Breast epithelium (tissue), 4 donors: Measurements from ENCODE around the gene ANAPC2. TPM values are rescaled to one million over a fixed set of nuclear protein-coding genes. Genes with fewer than 3 reads are reported as not detected.

Experiments
- DNase-seq, 2 donors: peaks; one replicate each; pipeline ENCODE4 v3.0.0-alpha.2; 2019; ENCODE audit warnings: low spot score in 2 of 2
- H3K27ac ChIP-seq, 2 donors: fragments of 200-600 bp; sonication (generic) in 1 of 2; one replicate each; pipeline ENCODE4 v1.5.1; 2016 to 2019; ENCODE audit warnings: mild to moderate bottlenecking in 1 of 2
- H3K27me3 ChIP-seq, 2 donors: fragments of 200-600 bp; sonication (generic) in 1 of 2; one replicate each; pipeline versions ENCODE4 v1.5.1 to v1.6.0; 2017 to 2019; ENCODE audit warnings: control low read depth in 1 of 2, mild to moderate bottlenecking in 1 of 2
- H3K36me3 ChIP-seq: fragments of 200-600 bp; one replicate; pipeline ENCODE4 v1.5.1; 2019
- H3K4me1 ChIP-seq, 2 donors: fragments of 200-600 bp; sonication (generic); one replicate each; pipeline ENCODE4 v1.5.1; 2016 to 2019; ENCODE audit warnings: control low read depth in 1 of 2
- H3K4me3 ChIP-seq, 3 donors: fragments of 200-600 bp; sonication (generic); 1 replicate in 2 of 3; 2 replicates in 1 of 3; pipeline ENCODE4 v1.5.1; 2016 to 2019; ENCODE audit warnings: mild to moderate bottlenecking in 3 of 3, moderate library complexity in 2 of 3
- H3K9me3 ChIP-seq, 2 donors: fragments of 200-600 bp; sonication (generic) in 1 of 2; one replicate each; pipeline ENCODE4 v1.5.1; 2016 to 2019; ENCODE audit warnings: control low read depth in 1 of 2
- POLR2A ChIP-seq: fragments of 450-650 bp; IDR thresholded peaks from one replicate; pipeline ENCODE4 v1.6.1; 2016; ENCODE audit warnings: antibody characterized with exemption, mild to moderate bottlenecking, moderate library complexity
- POLR2AphosphoS5 ChIP-seq, 3 donors: sonication (generic); formaldehyde crosslinking; IDR thresholded peaks; one replicate each; pipeline ENCODE4 v1.6.1; 2017; ENCODE audit warnings: antibody characterized with exemption in 3 of 3
- intact Hi-C: fragments of 100-400 bp; cut with DNase I; formaldehyde crosslinking; loops from one replicate; pipeline ENCODE4 v1.15.1; 2023; ENCODE audit warnings: low total_unique reads
- total RNA-seq, 3 donors: library from RNA; depleted of rRNA; stranded (reverse); fragments of >200 nt; gene quantifications; one replicate each; pipeline ENCODE4 v1.1.0, GENCODE V29; 2016
- TF ChIP-seq, protein P1 (sequence below), 3 donors: fragments of 450-650 bp; IDR thresholded peaks; one replicate each; pipeline ENCODE4 v1.5.1; 2016 to 2017; ENCODE audit warnings: antibody characterized with exemption in 3 of 3, mild to moderate bottlenecking in 3 of 3, moderate library complexity in 3 of 3

Gene ANAPC2
- total RNA-seq, 3 donors from 2014 or later: 32.0 to 35.7 (median 32.9) TPM

DNA sequence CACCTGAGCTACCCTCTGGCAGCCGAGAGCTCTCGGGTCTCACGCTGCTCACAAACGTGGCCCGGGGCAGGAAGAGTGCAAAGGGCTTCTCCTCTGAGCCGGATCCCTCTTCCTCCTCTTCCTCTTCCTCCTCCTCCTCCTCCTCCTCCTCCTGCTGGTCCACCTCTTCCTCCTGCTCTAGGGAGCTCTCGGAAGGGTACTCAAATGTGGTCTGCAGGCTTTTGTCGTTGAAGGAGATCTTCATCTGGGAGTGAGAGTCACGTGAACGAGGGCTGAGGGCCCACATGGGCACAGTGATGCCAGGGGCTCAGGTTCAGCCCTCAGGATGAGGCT, 4.1 kb upstream of the ANAPC2 start:
- no peak for DNase-seq
- H3K4me1 ChIP-seq: peaks cover 18 to 33% of the 10 kb centered on the region in 2 donors
- TF ChIP-seq, protein P1, sequence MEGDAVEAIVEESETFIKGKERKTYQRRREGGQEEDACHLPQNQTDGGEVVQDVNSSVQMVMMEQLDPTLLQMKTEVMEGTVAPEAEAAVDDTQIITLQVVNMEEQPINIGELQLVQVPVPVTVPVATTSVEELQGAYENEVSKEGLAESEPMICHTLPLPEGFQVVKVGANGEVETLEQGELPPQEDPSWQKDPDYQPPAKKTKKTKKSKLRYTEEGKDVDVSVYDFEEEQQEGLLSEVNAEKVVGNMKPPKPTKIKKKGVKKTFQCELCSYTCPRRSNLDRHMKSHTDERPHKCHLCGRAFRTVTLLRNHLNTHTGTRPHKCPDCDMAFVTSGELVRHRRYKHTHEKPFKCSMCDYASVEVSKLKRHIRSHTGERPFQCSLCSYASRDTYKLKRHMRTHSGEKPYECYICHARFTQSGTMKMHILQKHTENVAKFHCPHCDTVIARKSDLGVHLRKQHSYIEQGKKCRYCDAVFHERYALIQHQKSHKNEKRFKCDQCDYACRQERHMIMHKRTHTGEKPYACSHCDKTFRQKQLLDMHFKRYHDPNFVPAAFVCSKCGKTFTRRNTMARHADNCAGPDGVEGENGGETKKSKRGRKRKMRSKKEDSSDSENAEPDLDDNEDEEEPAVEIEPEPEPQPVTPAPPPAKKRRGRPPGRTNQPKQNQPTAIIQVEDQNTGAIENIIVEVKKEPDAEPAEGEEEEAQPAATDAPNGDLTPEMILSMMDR (IDR thresholded peaks at IDR 0.05): no peak
- TF ChIP-seq POLR2A (no peak), POLR2AphosphoS5 (IDR thresholded peaks at IDR 0.05) (no peak)
- no peak overlapping the region for H3K4me3 ChIP-seq
- no peaks in the 10 kb centered on the region for H3K9me3 ChIP-seq
- no peaks in the 10 kb centered on the region for H3K27me3 ChIP-seq
- no peak overlapping the region for H3K27ac ChIP-seq
- H3K36me3 ChIP-seq: no peaks in the 10 kb centered on the region
- intact Hi-C loops: no loop called here

DNA sequence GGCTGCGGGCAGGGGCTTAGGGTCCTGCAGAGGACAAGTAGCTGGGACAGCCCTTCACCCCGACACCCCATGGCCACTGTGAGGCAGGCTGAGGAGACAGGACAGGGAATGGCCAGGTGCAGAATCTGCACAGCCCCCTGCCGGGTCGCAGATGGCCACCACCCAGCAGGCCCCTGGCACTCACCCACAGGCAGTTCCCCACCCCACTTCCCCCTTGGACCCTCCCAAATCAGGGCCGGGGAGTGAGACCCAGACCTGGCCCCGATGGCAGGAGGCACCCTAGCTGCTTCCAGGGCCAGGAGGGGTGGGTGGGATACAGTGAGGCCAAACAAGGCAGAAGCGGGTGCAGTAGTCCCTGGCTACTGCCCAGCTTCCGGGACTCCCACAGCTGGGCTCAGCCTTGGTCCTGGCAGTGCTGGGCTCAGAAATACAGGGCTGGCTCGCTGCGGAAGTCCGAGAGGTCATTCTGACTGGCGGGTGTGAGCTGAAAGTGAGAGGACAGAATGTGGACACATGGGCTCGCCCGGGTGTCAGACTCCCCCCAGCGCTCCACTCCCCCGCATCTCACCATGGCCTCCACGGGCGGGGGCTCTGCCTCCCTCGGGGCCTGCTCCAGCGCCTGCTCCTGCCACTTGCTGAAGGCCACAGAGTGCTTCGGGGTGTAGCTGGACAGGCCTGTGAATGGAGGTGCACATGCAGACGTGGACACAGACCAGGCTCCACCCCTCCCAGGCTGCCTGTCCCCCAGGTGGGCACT, 3.5 kb upstream of the ANAPC2 start:
- intact Hi-C loops: no loop called here
- no peaks in the 10 kb centered on the region for H3K9me3 ChIP-seq
- H3K27ac ChIP-seq: no peak overlapping the region
- TF ChIP-seq, protein P1 (IDR thresholded peaks at IDR 0.05): no peak
- TF ChIP-seq POLR2A (no peak), POLR2AphosphoS5 (IDR thresholded peaks at IDR 0.05) (no peak)
- no peaks in the 10 kb centered on the region for H3K36me3 ChIP-seq
- DNase-seq: no peak
- peaks cover 23 to 37% of the 10 kb centered on the region in 2 donors for H3K4me1 ChIP-seq
- H3K27me3 ChIP-seq: no peaks in the 10 kb centered on the region
- no peak overlapping the region for H3K4me3 ChIP-seq

DNA sequence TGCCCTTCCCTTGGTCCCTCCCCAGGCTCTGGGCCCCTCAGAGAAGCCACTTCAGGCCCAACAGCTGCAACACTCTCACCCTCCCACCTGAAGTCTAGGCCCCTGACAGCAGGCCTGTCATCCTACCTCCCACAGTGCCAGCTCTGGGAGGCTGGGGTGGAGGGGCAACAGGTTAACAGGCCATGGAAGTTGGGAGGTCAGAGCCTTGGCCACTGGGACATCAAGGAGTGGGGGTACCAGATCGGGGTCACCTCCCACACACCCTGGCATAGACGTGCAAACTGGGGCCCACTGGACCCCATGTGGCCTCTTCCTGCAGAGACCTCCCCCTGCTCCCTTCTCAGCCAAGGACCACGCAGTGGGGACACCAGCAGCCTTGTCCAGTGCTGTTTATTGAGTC, 2.9 kb upstream of the ANAPC2 start:
- no peak overlapping the region for H3K4me3 ChIP-seq
- TF ChIP-seq POLR2A (no peak), POLR2AphosphoS5 (IDR thresholded peaks at IDR 0.05) (no peak)
- TF ChIP-seq, protein P1 (IDR thresholded peaks at IDR 0.05): no peak
- H3K27me3 ChIP-seq: no peaks in the 10 kb centered on the region
- H3K9me3 ChIP-seq: no peaks in the 10 kb centered on the region
- no peak for DNase-seq
- no peaks in the 10 kb centered on the region for H3K36me3 ChIP-seq
- intact Hi-C loops: no loop called here
- H3K4me1 ChIP-seq: peaks cover 27 to 43% of the 10 kb centered on the region in 2 donors
- no peak overlapping the region for H3K27ac ChIP-seq

DNA sequence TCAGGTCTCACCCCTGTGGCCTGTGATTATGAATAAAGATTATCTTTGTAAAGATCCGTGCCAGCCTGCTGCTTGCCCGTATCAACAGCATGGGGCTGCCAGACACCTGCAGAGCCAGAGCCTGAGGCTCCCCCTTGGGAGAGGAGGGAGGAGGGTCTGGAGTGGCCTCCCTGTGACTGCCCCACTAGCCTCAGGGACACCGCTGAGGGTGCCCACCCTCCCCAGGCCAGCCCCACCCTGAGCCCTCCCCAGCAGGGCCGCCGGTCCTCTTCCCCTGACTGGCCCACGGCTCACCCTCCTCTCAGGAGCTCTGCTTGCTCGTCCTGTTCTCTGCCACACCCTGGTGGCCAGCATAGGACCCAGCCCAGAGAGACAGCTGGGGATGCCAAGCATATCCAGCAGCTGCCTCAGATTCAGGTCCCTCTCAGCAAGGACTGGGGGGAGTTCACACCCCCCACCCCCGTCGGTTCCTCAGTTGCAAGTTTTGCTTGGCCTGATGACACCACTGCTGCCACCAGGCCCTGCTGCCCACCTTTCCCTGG, 2.0 kb upstream of the ANAPC2 start:
- no peaks in the 10 kb centered on the region for H3K27me3 ChIP-seq
- DNase-seq: no peak
- no peaks in the 10 kb centered on the region for H3K36me3 ChIP-seq
- peaks cover 28 to 42% of the 10 kb centered on the region in 2 donors for H3K4me1 ChIP-seq
- peak overlapping the region in 2 of 3 donors; percentile 99 to 100 for H3K4me3 ChIP-seq
- H3K27ac ChIP-seq: peak overlapping the region; percentile 92 to 99
- TF ChIP-seq POLR2AphosphoS5 (IDR thresholded peaks at IDR 0.05): no peak
- no peak for TF ChIP-seq POLR2A
- TF ChIP-seq, protein P1 (IDR thresholded peaks at IDR 0.05): no peak
- H3K9me3 ChIP-seq: no peaks in the 10 kb centered on the region
- intact Hi-C loops: no loop called here
